Measurements from ENCODE around the gene PUS10.
A peak's percentile ranks its signal among the peaks of the same experiment; 100 is the strongest.
"Not testable (repeated sequence)": the region's sequence is repeated elsewhere in the genome, so short reads cannot be mapped to it uniquely, and the experiment has no call there.

Gene PUS10

GRCh38 chr2:60932954-60933353 is 85.1 kb downstream of the PUS10 start:
- Histone ChIP-seq H3K23ac (ENCODE audit: low read length) (no peak overlapping the region), H3K4me1 (ENCODE audit: control insufficient read depth in 1 of 2, insufficient read depth in 2 of 2, low read length in 2 of 2) (no peaks in the 10 kb centered on the region), H2BK120ac (ENCODE audit: insufficient read depth, low read length, poor library complexity) (no peak overlapping the region), H2BK12ac (ENCODE audit: low read length) (no peak overlapping the region), H4K12ac (ENCODE audit: low read depth, low read length) (no peak overlapping the region), H3K9me3 (ENCODE audit: insufficient read depth, low read depth, low read length) (peaks cover 3% of the 10 kb centered on the region), H3K27me3 (ENCODE audit: insufficient read depth, low read length) (no peaks in the 10 kb centered on the region), H3K4ac (ENCODE audit: low read depth, low read length) (no peak overlapping the region), H3K79me1 (ENCODE audit: low read length) (no peaks in the 10 kb centered on the region), H3K18ac (ENCODE audit: low read length) (no peak overlapping the region), H4K8ac (ENCODE audit: low read depth, low read length) (no peak overlapping the region), H4K91ac (ENCODE audit: low read depth, low read length) (no peak overlapping the region), H3K14ac (ENCODE audit: low read length) (no peak overlapping the region), H3K79me2 (ENCODE audit: control insufficient read depth, insufficient read depth, low read length, poor library complexity) (no peaks in the 10 kb centered on the region), H3K27ac (ENCODE audit: low read depth, low read length) (no peak overlapping the region), H2BK5ac (ENCODE audit: low read depth, low read length, poor library complexity) (no peak overlapping the region), H2AK5ac (ENCODE audit: low read length) (no peak overlapping the region), H3K4me2 (ENCODE audit: low read length) (no peak overlapping the region), H3K36me3 (ENCODE audit: control insufficient read depth in 1 of 2, insufficient read depth in 2 of 2, low read length in 2 of 2) (no peaks in the 10 kb centered on the region), H2AFZ (ENCODE audit: insufficient read depth, low read length, poor library complexity) (no peak overlapping the region), H3K9ac (ENCODE audit: low read length) (no peak overlapping the region), H3K4me3 (ENCODE audit: low read depth, low read length) (no peak overlapping the region)
- WGBS (ENCODE audit: extremely low coverage, insufficient coverage, insufficient read length): no CpG with 5 or more reads among the region's 3 CpGs
- no peak for DNase-seq

- not testable (repeated sequence) for H3K14ac ChIP-seq (ENCODE audit: low read length); H3K9me3 ChIP-seq (ENCODE audit: insufficient read depth, low read depth, low read length); H3K36me3 ChIP-seq (ENCODE audit: control insufficient read depth in 1 of 2, insufficient read depth in 2 of 2, low read length in 2 of 2); H4K12ac ChIP-seq (ENCODE audit: low read depth, low read length); H3K79me2 ChIP-seq (ENCODE audit: control insufficient read depth, insufficient read depth, low read length, poor library complexity); DNase-seq; H2BK120ac ChIP-seq (ENCODE audit: insufficient read depth, low read length, poor library complexity); H3K4me1 ChIP-seq (ENCODE audit: control insufficient read depth in 1 of 2, insufficient read depth in 2 of 2, low read length in 2 of 2); H3K79me1 ChIP-seq (ENCODE audit: low read length); H4K8ac ChIP-seq (ENCODE audit: low read depth, low read length); H2BK5ac ChIP-seq (ENCODE audit: low read depth, low read length, poor library complexity); H2AK5ac ChIP-seq (ENCODE audit: low read length); H3K4ac ChIP-seq (ENCODE audit: low read depth, low read length); H3K9ac ChIP-seq (ENCODE audit: low read length); H3K23ac ChIP-seq (ENCODE audit: low read length); H3K27ac ChIP-seq (ENCODE audit: low read depth, low read length); H4K91ac ChIP-seq (ENCODE audit: low read depth, low read length); H2BK12ac ChIP-seq (ENCODE audit: low read length); H2AFZ ChIP-seq (ENCODE audit: insufficient read depth, low read length, poor library complexity); H3K27me3 ChIP-seq (ENCODE audit: insufficient read depth, low read length); H3K4me3 ChIP-seq (ENCODE audit: low read depth, low read length); H3K4me2 ChIP-seq (ENCODE audit: low read length); H3K18ac ChIP-seq (ENCODE audit: low read length)
- WGBS (ENCODE audit: extremely low coverage, insufficient coverage, insufficient read length): no CpG with 5 or more reads among the region's 5 CpGs
These were observed 86.0 kb downstream of the PUS10 start for GRCh38 chr2:60932061-60932460.

- WGBS (ENCODE audit: extremely low coverage, insufficient coverage, insufficient read length): no CpG with 5 or more reads among the region's 3 CpGs
- H3K27me3 ChIP-seq (ENCODE audit: insufficient read depth, low read length): no peaks in the 10 kb centered on the region
- no peak overlapping the region for H3K27ac ChIP-seq (ENCODE audit: low read depth, low read length)
- H3K79me1 ChIP-seq (ENCODE audit: low read length): no peaks in the 10 kb centered on the region
- peak in 1 of 2 donors; percentile 32 for DNase-seq
- H2BK5ac ChIP-seq (ENCODE audit: low read depth, low read length, poor library complexity): no peak overlapping the region
- H3K14ac ChIP-seq (ENCODE audit: low read length): no peak overlapping the region
- H2AFZ ChIP-seq (ENCODE audit: insufficient read depth, low read length, poor library complexity): no peak overlapping the region
- H3K4ac ChIP-seq (ENCODE audit: low read depth, low read length): no peak overlapping the region
- no peak overlapping the region for H3K4me2 ChIP-seq (ENCODE audit: low read length)
- H3K9me3 ChIP-seq (ENCODE audit: insufficient read depth, low read depth, low read length): no peaks in the 10 kb centered on the region
- no peak overlapping the region for H3K4me3 ChIP-seq (ENCODE audit: low read depth, low read length)
- no peak overlapping the region for H2BK12ac ChIP-seq (ENCODE audit: low read length)
- no peak overlapping the region for H2BK120ac ChIP-seq (ENCODE audit: insufficient read depth, low read length, poor library complexity)
- no peak overlapping the region for H3K23ac ChIP-seq (ENCODE audit: low read length)
- H4K12ac ChIP-seq (ENCODE audit: low read depth, low read length): no peak overlapping the region
- H3K18ac ChIP-seq (ENCODE audit: low read length): no peak overlapping the region
- H3K4me1 ChIP-seq (ENCODE audit: control insufficient read depth in 1 of 2, insufficient read depth in 2 of 2, low read length in 2 of 2): no peaks in the 10 kb centered on the region
- H3K9ac ChIP-seq (ENCODE audit: low read length): no peak overlapping the region
- no peak overlapping the region for H4K91ac ChIP-seq (ENCODE audit: low read depth, low read length)
- no peaks in the 10 kb centered on the region for H3K79me2 ChIP-seq (ENCODE audit: control insufficient read depth, insufficient read depth, low read length, poor library complexity)
- H3K36me3 ChIP-seq (ENCODE audit: control insufficient read depth in 1 of 2, insufficient read depth in 2 of 2, low read length in 2 of 2): peaks cover 3 to 4% of the 10 kb centered on the region in 2 experiments
- H2AK5ac ChIP-seq (ENCODE audit: low read length): no peak overlapping the region
- H4K8ac ChIP-seq (ENCODE audit: low read depth, low read length): no peak overlapping the region
These were observed 91.1 kb downstream of the PUS10 start for GRCh38 chr2:60926741-60927552.

- Histone ChIP-seq H3K79me1 (ENCODE audit: low read length) (no peaks in the 10 kb centered on the region), H3K4me1 (ENCODE audit: control insufficient read depth in 1 of 2, insufficient read depth in 2 of 2, low read length in 2 of 2) (no peaks in the 10 kb centered on the region)
These were observed 91.9 kb downstream of the PUS10 start for GRCh38 chr2:60925994-60926740.

More at GRCh38 chr2:60925994-60926740, 91.9 kb downstream of the PUS10 start:
- Histone ChIP-seq H2BK120ac (ENCODE audit: insufficient read depth, low read length, poor library complexity) (no peak overlapping the region), H3K9me3 (ENCODE audit: insufficient read depth, low read depth, low read length) (no peaks in the 10 kb centered on the region), H4K8ac (ENCODE audit: low read depth, low read length) (no peak overlapping the region), H2AK5ac (ENCODE audit: low read length) (no peak overlapping the region), H4K91ac (ENCODE audit: low read depth, low read length) (no peak overlapping the region), H4K12ac (ENCODE audit: low read depth, low read length) (no peak overlapping the region), H3K9ac (ENCODE audit: low read length) (no peak overlapping the region), H3K4me3 (ENCODE audit: low read depth, low read length) (no peak overlapping the region), H3K18ac (ENCODE audit: low read length) (no peak overlapping the region), H3K27me3 (ENCODE audit: insufficient read depth, low read length) (no peaks in the 10 kb centered on the region), H3K14ac (ENCODE audit: low read length) (no peak overlapping the region), H3K79me2 (ENCODE audit: control insufficient read depth, insufficient read depth, low read length, poor library complexity) (no peaks in the 10 kb centered on the region), H3K23ac (ENCODE audit: low read length) (no peak overlapping the region), H2AFZ (ENCODE audit: insufficient read depth, low read length, poor library complexity) (no peak overlapping the region), H2BK12ac (ENCODE audit: low read length) (no peak overlapping the region), H3K4me2 (ENCODE audit: low read length) (no peak overlapping the region), H3K4ac (ENCODE audit: low read depth, low read length) (no peak overlapping the region), H2BK5ac (ENCODE audit: low read depth, low read length, poor library complexity) (no peak overlapping the region), H3K27ac (ENCODE audit: low read depth, low read length) (no peak overlapping the region), H3K36me3 (ENCODE audit: control insufficient read depth in 1 of 2, insufficient read depth in 2 of 2, low read length in 2 of 2) (peaks cover 5 to 7% of the 10 kb centered on the region in 2 experiments)
- peak; percentile 46 to 66 for DNase-seq
- WGBS (ENCODE audit: extremely low coverage, insufficient coverage, insufficient read length): no CpG with 5 or more reads among the region's 7 CpGs

Measured in trophoblast cell (in vitro differentiated cells and primary cell).